H7 (cell line): ENCODE measurements around the gene CLEC2D. TPM values are rescaled to one million over a fixed set of nuclear protein-coding genes. Genes with fewer than 3 reads are reported as not detected.
"Not testable (repeated sequence)": the region's sequence is repeated elsewhere in the genome, so short reads cannot be mapped to it uniquely, and the experiment has no call there.

Experiments used
- DNase-seq: peaks from one replicate; pipeline ENCODE4 v3.0.0; 2012
- H3K27me3 ChIP-seq: 2 replicates; pipeline ENCODE4 v1.6.0; 2011; ENCODE audit warnings: mild to moderate bottlenecking, low read length; ENCODE audit not compliant: control insufficient read depth, insufficient read depth
- H3K36me3 ChIP-seq: replicated peaks from 2 replicates; pipeline ENCODE4 v1.5.1; 2011; ENCODE audit warnings: low read length; ENCODE audit not compliant: control insufficient read depth, insufficient read depth
- H3K4me3 ChIP-seq: 2 replicates; pipeline ENCODE4 v1.5.1; 2011; ENCODE audit warnings: low read depth, mild to moderate bottlenecking, control low read depth, low read length, moderate library complexity; ENCODE audit not compliant: insufficient read depth
- total RNA-seq: library from RNA; depleted of rRNA; stranded (reverse); fragments of >200 nt; shearing (Covaris generic); gene quantifications from 2 replicates; pipeline ENCODE4 v1.2.3, GENCODE V29; 2014; rRNA removed

The CLEC2D gene
- total RNA-seq, 1 experiment from 2014 or later: 1.8 TPM

GRCh38 chr12:9738905-9739304 is 69.4 kb downstream of the CLEC2D start:
- H3K4me3 ChIP-seq, H3K27me3 ChIP-seq, DNase-seq, H3K36me3 ChIP-seq: not testable (repeated sequence)

GRCh38 chr12:9739404-9740105 is 70.0 kb downstream of the CLEC2D start:
- not testable (repeated sequence) for DNase-seq, H3K36me3 ChIP-seq, H3K27me3 ChIP-seq
- peak overlapping the region; percentile 21; the same call in 1 of the 2 replicates for H3K4me3 ChIP-seq

GRCh38 chr12:9740106-9740750 is 70.7 kb downstream of the CLEC2D start:
- Histone ChIP-seq H3K36me3 (no peaks in the 10 kb centered on the region), H3K27me3 (no peaks in the 10 kb centered on the region; the same call in 1 of the 2 replicates), H3K4me3 (peak overlapping the region; percentile 21; the same call in 1 of the 2 replicates)
- DNase-seq: no peak

- Histone ChIP-seq H3K36me3 (no peaks in the 10 kb centered on the region), H3K4me3 (no peak overlapping the region), H3K27me3 (no peaks in the 10 kb centered on the region)
- no peak for DNase-seq
Measured at GRCh38 chr12:9741726-9742125, 72.2 kb downstream of the CLEC2D start.

- Histone ChIP-seq H3K4me3 (no peak overlapping the region), H3K36me3 (no peaks in the 10 kb centered on the region), H3K27me3 (no peaks in the 10 kb centered on the region)
- no peak for DNase-seq
Measured at GRCh38 chr12:9742661-9743060, 73.1 kb downstream of the CLEC2D start.

- Histone ChIP-seq H3K36me3 (no peaks in the 10 kb centered on the region), H3K27me3 (no peaks in the 10 kb centered on the region), H3K4me3 (no peak overlapping the region)
- DNase-seq: no peak
Measured at GRCh38 chr12:9745199-9745598, 75.7 kb downstream of the CLEC2D start.

Other genes starting within 250 kb of the CLEC2D start
- not detected in 2 replicates for gene KLRB1, start 61.8 kb upstream of the CLEC2D start, total RNA-seq
- not detected in 2 replicates for gene CLECL1, start 63.4 kb downstream of the CLEC2D start, total RNA-seq
- gene CD69, start 91.2 kb downstream of the CLEC2D start, total RNA-seq: not detected in 2 replicates
- 0.42 TPM in 1 of 2 replicates, not detected in the other for gene KLRF1, start 157.8 kb downstream of the CLEC2D start, total RNA-seq
- gene CLEC2B, start 199.6 kb downstream of the CLEC2D start, total RNA-seq: 0.18 TPM in 1 of 2 replicates, not detected in the other
- not detected in 2 replicates for gene KLRF2, start 211.8 kb downstream of the CLEC2D start, total RNA-seq